ENCODE measurements around the gene CDK13.

Gene CDK13

GRCh38 chr7:39950473-39951225 is 593 bp downstream of the CDK13 start (continued):
- TF ChIP-seq ZBTB26 (tag by site-specific recombination; optimal IDR thresholded peaks at IDR 0.05) (peak; percentile 82), CTCF (tag by site-specific recombination; IDR thresholded peaks at IDR 0.05) (no peak), ZNF157 (tag by site-specific recombination; IDR thresholded peaks at IDR 0.05) (no peak), ZNF426 (tag by site-specific recombination; IDR thresholded peaks at IDR 0.05) (no peak), ZBTB6 (tag by site-specific recombination; IDR thresholded peaks at IDR 0.05) (no peak), ZNF776 (tag by site-specific recombination; IDR thresholded peaks at IDR 0.05; ENCODE audit: borderline replicate concordance) (no peak), GFI1B (tag by site-specific recombination; IDR thresholded peaks at IDR 0.05) (no peak), TCF7L2 (IDR thresholded peaks at IDR 0.05; ENCODE audit: borderline replicate concordance, low read depth, low read length) (no peak), ZNF670 (tag by site-specific recombination; IDR thresholded peaks at IDR 0.05; ENCODE audit: low read depth) (no peak), REST (tag by site-specific recombination; IDR thresholded peaks at IDR 0.05) (no peak), PRDM4 (tag by site-specific recombination; IDR thresholded peaks at IDR 0.05) (no peak), ZNF660 (tag by site-specific recombination; IDR thresholded peaks at IDR 0.05) (no peak), ZFP69B (tag by site-specific recombination; IDR thresholded peaks at IDR 0.05) (no peak), ZNF639 (tag by site-specific recombination; IDR thresholded peaks at IDR 0.05) (no peak), ZBTB44 (tag by site-specific recombination; IDR thresholded peaks at IDR 0.05) (no peak), ZNF121 (tag by site-specific recombination; IDR thresholded peaks at IDR 0.05) (no peak), MZF1 (tag by site-specific recombination; IDR thresholded peaks at IDR 0.05; ENCODE audit: borderline replicate concordance) (no peak), AEBP2 (tag by site-specific recombination; IDR thresholded peaks at IDR 0.05; ENCODE audit: borderline replicate concordance) (no peak), INSM2 (tag by site-specific recombination; IDR thresholded peaks at IDR 0.05) (no peak), ZEB2 (tag by site-specific recombination; IDR thresholded peaks at IDR 0.05) (0 out of 2 replicates have a peak, but pooled peaks have one; percentile 4), TRIM28 (IDR thresholded peaks at IDR 0.05; ENCODE audit: borderline replicate concordance, low read length) (no peak), MEIS1 (CRISPR knock-in tag; IDR thresholded peaks at IDR 0.05; ENCODE audit: borderline replicate concordance) (no peak)
